Psoas muscle (tissue), 8 donors: ENCODE data around the gene PLB1. TPM values are rescaled to one million over a fixed set of nuclear protein-coding genes. Genes with fewer than 3 reads are reported as not detected.

Source experiments
- ATAC-seq, 4 donors: fragments of 200-7000 bp; cut with Tn5 transposase; one replicate each; pipeline ENCODE4 v1.9.1; 2020; ENCODE audit warnings: moderate library complexity in 3 of 4, mild to moderate bottlenecking in 2 of 4
- DNase-seq, 2 donors: peaks; one replicate each; pipeline ENCODE4 v3.0.0-alpha.2; 2020
- H3K27ac ChIP-seq: fragments of 200-600 bp; one replicate; pipeline ENCODE4 v1.8.0; 2022
- H3K27me3 ChIP-seq, 3 donors: fragments of 200-600 bp in 1 of 3; one replicate each; pipeline versions ENCODE4 v1.6.1 to v1.8.0; 2013 to 2022; ENCODE audit warnings: low read length in 2 of 3, mild to moderate bottlenecking in 2 of 3, moderate library complexity in 1 of 3; ENCODE audit not compliant: insufficient read depth in 3 of 3
- H3K36me3 ChIP-seq, 2 donors: fragments of 200-600 bp in 1 of 2; one replicate each; pipeline versions ENCODE4 v1.6.1 to v1.8.0; 2013 to 2022; ENCODE audit warnings: low read depth in 1 of 2, mild to moderate bottlenecking in 1 of 2, moderate library complexity in 1 of 2; ENCODE audit not compliant: insufficient read depth in 1 of 2
- H3K4me1 ChIP-seq: fragments of 200-600 bp; one replicate; pipeline ENCODE4 v1.8.0; 2022
- H3K4me3 ChIP-seq: fragments of 200-600 bp; one replicate; pipeline ENCODE4 v1.8.0; 2022; ENCODE audit warnings: mild to moderate bottlenecking
- H3K9me3 ChIP-seq: fragments of 200-600 bp; one replicate; pipeline ENCODE4 v1.8.0; 2022
- CTCF ChIP-seq: fragments of 200-600 bp; IDR thresholded peaks from one replicate; pipeline ENCODE4 v1.8.0; 2022; ENCODE audit warnings: antibody characterized with exemption
- WGBS, 3 donors: extraction: QIAGEN DNeasy Blood & Tissue Kit; methylation state at CpG; one replicate each; pipeline versions ENCODE4 v1.1.6 to v1.1.7; 2013; 5-methylcytosine and 5-hydroxymethylcytosine counted together
- intact Hi-C, 2 donors: fragments of 100-400 bp; cut with DNase I; formaldehyde crosslinking; loops; one replicate each; pipeline versions ENCODE4 v1.11.0 to v1.14.2; 2022
- polyA plus RNA-seq, 3 donors: library from polyadenylated mRNA; stranded (reverse); fragments of 200-250 nt; gene quantifications; one replicate each; pipeline ENCODE4 v1.2.3, GENCODE V29; 2013
- total RNA-seq, 4 donors: library from RNA; stranded (reverse); fragmentation: NEBNext Ultra II Directional in 2 of 4; extraction: Animal tissue kit (Norgen Biotek cat#: 25700) in 2 of 4; gene quantifications; one replicate each; pipeline versions ENCODE4 v1.2.1 to v1.2.4, GENCODE V29; 2021 to 2023
- donor health status: healthy with polysubstance abuse.
- donor health status: DM: no; HTN: no; CAD: no; lungs with moderate emphysema.
- donor health status: Bipolar disorder and iron deficiency.
- donor health status: healthy.
- donor health status: DM: yes; HTN: yes; CAD: no.
- donor health status: DM: no; HTN: no; CAD: no.
- donor health status: DM: no; HTN: no; CAD: no.
- donor health status: DM: yes; HTN: yes; CAD: no.

PLB1 gene
- total and polyA plus RNA-seq, 7 donors: 0.63 to 4.9 (median 1.7) TPM

- Histone ChIP-seq H3K36me3 (no peaks in the 10 kb centered on the region), H3K4me1 (peaks cover 39% of the 10 kb centered on the region), H3K4me3 (no peak overlapping the region), H3K27ac (no peak overlapping the region), H3K9me3 (no peaks in the 10 kb centered on the region), H3K27me3 (no peaks in the 10 kb centered on the region)
- WGBS, 3 donors: 86 to 89% (median 88%) methylated on average over 3 of the region's 3 CpGs
- DNase-seq: peak in 1 of 2 donors; percentile 15
- intact Hi-C loops: no loop called here
- TF ChIP-seq CTCF: no peak
- no peak for ATAC-seq
Measured at GRCh38 chr2:28617502-28618184, 121.8 kb downstream of the PLB1 start.

GRCh38 chr2:28618221-28619141 is 122.6 kb downstream of the PLB1 start:
- no peak for TF ChIP-seq CTCF
- no peak overlapping the region for H3K27ac ChIP-seq
- H3K36me3 ChIP-seq: no peaks in the 10 kb centered on the region
- H3K4me3 ChIP-seq: no peak overlapping the region
- WGBS, 3 donors: 88 to 94% (median 89%) methylated on average over 12 of the region's 12 CpGs
- no peak for ATAC-seq
- H3K4me1 ChIP-seq: peaks cover 33% of the 10 kb centered on the region
- no peaks in the 10 kb centered on the region for H3K27me3 ChIP-seq
- DNase-seq: peak in 1 of 2 donors; percentile 44
- intact Hi-C loops: no loop called here
- H3K9me3 ChIP-seq: no peaks in the 10 kb centered on the region

- ATAC-seq: no peak
- TF ChIP-seq CTCF: no peak
- Histone ChIP-seq H3K4me1 (peaks cover 27% of the 10 kb centered on the region), H3K27me3 (no peaks in the 10 kb centered on the region), H3K27ac (no peak overlapping the region), H3K9me3 (no peaks in the 10 kb centered on the region), H3K4me3 (no peak overlapping the region), H3K36me3 (no peaks in the 10 kb centered on the region)
- WGBS, 3 donors: 66 to 80% (median 72%) methylated on average over 10 of the region's 10 CpGs
- DNase-seq: peak in 1 of 2 donors; percentile 42
- intact Hi-C loops: no loop called here
Measured at GRCh38 chr2:28619213-28620196, 123.6 kb downstream of the PLB1 start.

- H3K4me1 ChIP-seq: peaks cover 31% of the 10 kb centered on the region
- 88 to 97% (median 91%) methylated on average over 5 of the region's 5 CpGs for WGBS, 3 donors
- TF ChIP-seq CTCF: no peak
- peak overlapping the region; percentile 62 for H3K27ac ChIP-seq
- H3K27me3 ChIP-seq: no peaks in the 10 kb centered on the region
- no peaks in the 10 kb centered on the region for H3K36me3 ChIP-seq
- no peaks in the 10 kb centered on the region for H3K9me3 ChIP-seq
- intact Hi-C loops: no loop called here
- ATAC-seq (no peak), DNase-seq (peak in 1 of 2 donors; percentile 28)
- no peak overlapping the region for H3K4me3 ChIP-seq
Measured at GRCh38 chr2:28620291-28620793, 124.5 kb downstream of the PLB1 start.
